Measurements from ENCODE around the gene PCDHA1.
"Not testable (repeated sequence)": the region's sequence is repeated elsewhere in the genome, so short reads cannot be mapped to it uniquely, and the experiment has no call there.

The PCDHA1 gene

DNA sequence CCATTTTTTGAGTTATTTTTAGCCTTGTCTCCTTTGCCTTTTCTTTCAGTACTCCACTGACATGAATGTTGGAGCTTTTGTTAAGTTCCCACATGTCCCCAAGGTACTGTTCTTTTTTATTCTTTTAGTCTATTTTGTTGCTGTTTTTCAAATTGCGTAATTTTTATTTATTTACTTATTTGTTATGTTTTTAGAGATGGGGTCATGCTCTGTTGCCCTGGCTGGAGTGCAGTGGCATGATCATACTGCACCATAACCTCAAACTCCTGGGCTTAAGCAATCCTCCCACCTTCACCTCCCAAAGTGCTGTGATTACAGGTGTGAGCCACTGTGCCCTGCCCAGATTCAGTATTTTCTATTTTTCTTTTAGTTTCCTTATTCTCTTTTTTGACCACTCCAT lies 5.4 kb upstream of the PCDHA1 start:
- TF ChIP-seq, protein P1, sequence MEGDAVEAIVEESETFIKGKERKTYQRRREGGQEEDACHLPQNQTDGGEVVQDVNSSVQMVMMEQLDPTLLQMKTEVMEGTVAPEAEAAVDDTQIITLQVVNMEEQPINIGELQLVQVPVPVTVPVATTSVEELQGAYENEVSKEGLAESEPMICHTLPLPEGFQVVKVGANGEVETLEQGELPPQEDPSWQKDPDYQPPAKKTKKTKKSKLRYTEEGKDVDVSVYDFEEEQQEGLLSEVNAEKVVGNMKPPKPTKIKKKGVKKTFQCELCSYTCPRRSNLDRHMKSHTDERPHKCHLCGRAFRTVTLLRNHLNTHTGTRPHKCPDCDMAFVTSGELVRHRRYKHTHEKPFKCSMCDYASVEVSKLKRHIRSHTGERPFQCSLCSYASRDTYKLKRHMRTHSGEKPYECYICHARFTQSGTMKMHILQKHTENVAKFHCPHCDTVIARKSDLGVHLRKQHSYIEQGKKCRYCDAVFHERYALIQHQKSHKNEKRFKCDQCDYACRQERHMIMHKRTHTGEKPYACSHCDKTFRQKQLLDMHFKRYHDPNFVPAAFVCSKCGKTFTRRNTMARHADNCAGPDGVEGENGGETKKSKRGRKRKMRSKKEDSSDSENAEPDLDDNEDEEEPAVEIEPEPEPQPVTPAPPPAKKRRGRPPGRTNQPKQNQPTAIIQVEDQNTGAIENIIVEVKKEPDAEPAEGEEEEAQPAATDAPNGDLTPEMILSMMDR (IDR thresholded peaks at IDR 0.05; ENCODE audit: insufficient read depth, low read length, missing control alignments), result no peak
- ChIA-PET CTCF (no interaction called here), POLR2A (no interaction called here)
- no peak overlapping the region for H3K4me3 ChIP-seq (ENCODE audit: low read depth, low read length)
- DNase-seq (ENCODE audit: low read depth, low spot score), result no peak

DNA sequence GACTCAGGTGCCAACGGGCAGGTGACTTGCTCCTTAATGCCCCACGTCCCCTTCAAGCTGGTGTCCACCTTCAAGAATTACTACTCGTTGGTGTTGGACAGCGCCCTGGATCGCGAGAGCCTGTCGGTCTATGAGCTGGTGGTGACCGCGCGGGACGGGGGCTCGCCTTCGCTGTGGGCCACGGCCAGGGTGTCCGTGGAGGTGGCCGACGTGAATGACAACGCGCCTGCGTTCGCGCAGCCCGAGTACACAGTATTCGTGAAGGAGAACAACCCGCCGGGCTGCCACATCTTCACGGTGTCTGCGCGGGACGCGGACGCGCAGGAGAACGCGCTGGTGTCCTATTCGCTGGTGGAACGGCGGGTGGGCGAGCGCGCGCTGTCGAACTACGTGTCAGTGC lies 1.5 kb downstream of the PCDHA1 start:
- POLR2A ChIA-PET; H3K4me3 ChIP-seq (ENCODE audit: low read depth, low read length); CTCF ChIA-PET; DNase-seq (ENCODE audit: low read depth, low spot score): not testable (repeated sequence)

GRCh38 chr5:140787849-140788504 lies 2.0 kb downstream of the PCDHA1 start:
- DNase-seq (ENCODE audit: low read depth, low spot score); CTCF ChIA-PET; POLR2A ChIA-PET; H3K4me3 ChIP-seq (ENCODE audit: low read depth, low read length): not testable (repeated sequence)

- TF ChIP-seq, protein P1 (IDR thresholded peaks at IDR 0.05; ENCODE audit: insufficient read depth, low read length, missing control alignments), result no peak
- ChIA-PET POLR2A (no interaction called here), CTCF (no interaction called here)
- DNase-seq (ENCODE audit: low read depth, low spot score), result no peak
- no peak overlapping the region for H3K4me3 ChIP-seq (ENCODE audit: low read depth, low read length)
Observed at GRCh38 chr5:140791089-140791488, 5.1 kb downstream of the PCDHA1 start.

- no peak within 1 kb of the TSS for H3K4me3 ChIP-seq (ENCODE audit: low read depth, low read length)
- no peak for DNase-seq (ENCODE audit: low read depth, low spot score)
- TF ChIP-seq, protein P1 (IDR thresholded peaks at IDR 0.05; ENCODE audit: insufficient read depth, low read length, missing control alignments), result no peak
- CTCF ChIA-PET, result interaction anchor here (0.5 to 1.9 kb wide), 2 partner anchors 11 to 595 kb away, joined by 3 to 7 read pairs; partner anchors contain the start of gene PCDHA4
- POLR2A ChIA-PET, result no interaction called here
Observed at GRCh38 chr5:140794595-140795258, 8.8 kb downstream of the PCDHA1 start, which contains the start of gene PCDHA2. TSS of gene PCDHA2 (plus strand) at chr5:140794852.

GRCh38 chr5:140795259-140795641 lies 9.3 kb downstream of the PCDHA1 start:
- TF ChIP-seq, protein P1 (IDR thresholded peaks at IDR 0.05; ENCODE audit: insufficient read depth, low read length, missing control alignments), result no peak
- ChIA-PET POLR2A (no interaction called here), CTCF (interaction anchor here (1.9 kb wide), 1 partner anchor 11 kb away, joined by 7 read pairs; the partner anchor contains the start of gene PCDHA4)
- no peak overlapping the region for H3K4me3 ChIP-seq (ENCODE audit: low read depth, low read length)
- no peak for DNase-seq (ENCODE audit: low read depth, low spot score)

DNA sequence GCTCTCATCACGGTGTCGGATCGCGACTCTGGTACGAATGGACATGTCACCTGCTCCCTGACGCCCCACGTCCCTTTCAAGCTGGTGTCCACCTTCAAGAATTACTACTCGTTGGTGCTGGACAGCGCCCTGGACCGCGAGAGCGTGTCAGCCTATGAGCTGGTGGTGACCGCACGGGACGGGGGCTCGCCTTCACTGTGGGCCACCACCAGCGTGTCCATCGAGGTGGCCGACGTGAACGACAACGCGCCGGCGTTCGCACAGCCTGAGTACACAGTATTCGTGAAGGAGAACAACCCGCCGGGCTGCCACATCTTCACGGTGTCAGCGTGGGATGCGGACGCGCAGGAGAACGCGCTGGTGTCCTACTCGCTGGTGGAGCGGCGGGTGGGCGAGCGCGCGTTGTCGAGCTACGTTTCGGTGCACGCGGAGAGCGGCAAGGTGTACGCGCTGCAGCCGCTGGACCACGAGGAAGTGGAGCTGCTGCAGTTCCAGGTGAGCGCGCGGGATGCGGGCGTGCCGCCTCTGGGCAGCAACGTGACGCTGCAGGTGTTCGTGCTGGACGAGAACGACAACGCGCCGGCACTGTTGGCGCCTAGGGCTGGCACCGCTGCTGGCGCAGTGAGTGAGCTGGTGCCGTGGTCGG lies 10.3 kb downstream of the PCDHA1 start:
- DNase-seq (ENCODE audit: low read depth, low spot score); POLR2A ChIA-PET; H3K4me3 ChIP-seq (ENCODE audit: low read depth, low read length): not testable (repeated sequence)
- CTCF ChIA-PET, result interaction anchor here (1.9 kb wide), 1 partner anchor 10 kb away, joined by 7 read pairs; the partner anchor contains the start of gene PCDHA4
